GM12878 (cell line): ENCODE results near the gene C1QC. TPM values are rescaled to one million over a fixed set of nuclear protein-coding genes. Genes with fewer than 3 reads are reported as not detected.

Experiments
- ATAC-seq: fragments of 200-7000 bp; cut with Tn5 transposase; 3 replicates; pipeline ENCODE4 v1.9.1; 2020; ENCODE audit warnings: mild to moderate bottlenecking, moderate library complexity
- BruUV-seq: library from RNA; stranded (reverse); fragments of 400-500 nt; replicated peaks from 2 replicates; lab custom pipeline; 2021; lab: Mats Ljungman, UMichigan
- CTCF ChIA-PET: fragments of 300-600 bp; sonication (Branson Sonifier 250); formaldehyde crosslinking; extraction: SDS; loops from one replicate; lab custom pipeline; 2021; ENCODE audit warnings: inconsistent platforms; lab: Yijun Ruan, JAX
- POLR2A ChIA-PET: fragments of 350-600 bp; formaldehyde crosslinking; extraction: SDS; loops from one replicate; lab custom pipeline; 2021; ENCODE audit warnings: inconsistent platforms; lab: Charles Lee
- RAD21 ChIA-PET: fragments of 300-600 bp; sonication (Branson Sonifier 250); formaldehyde crosslinking; loops from one replicate; lab custom pipeline; 2023; ENCODE audit warnings: antibody characterized with exemption; ENCODE audit not compliant: unreplicated experiment; lab: Charles Lee
- SMC1A ChIA-PET: fragments of 300-600 bp; sonication (Branson Sonifier 250); formaldehyde crosslinking; loops from one replicate; lab custom pipeline; 2023; ENCODE audit not compliant: unreplicated experiment, uncharacterized antibody; lab: Charles Lee
- DNase-seq: peaks from one replicate; pipeline ENCODE4 v3.0.0-alpha.2; 2011; ENCODE audit warnings: low read depth, low spot score
- FAIRE-seq: peaks from 3 replicates; lab custom pipeline; 2011; peaks lifted over from hg19 to GRCh38; lab: Jason Lieb, UNC
- H2AFZ ChIP-seq: 2 replicates; pipeline ENCODE4 v1.6.0; 2011; ENCODE audit warnings: low read depth, low read length, control low read depth; ENCODE audit not compliant: control insufficient read depth
- H3K27ac ChIP-seq: 2 replicates; pipeline ENCODE4 v1.5.1; 2011; ENCODE audit warnings: control low read depth; ENCODE audit not compliant: control insufficient read depth, insufficient read depth
- H3K27me3 ChIP-seq, 2 experiments: replicated peaks in 1 of 2; 2 replicates each; pipeline versions ENCODE4 v1.6.0 to v1.6.1; 2011; ENCODE audit warnings: low read length in 1 of 2; ENCODE audit not compliant: control insufficient read depth in 2 of 2, insufficient read depth in 2 of 2
- H3K36me3 ChIP-seq, 2 experiments: 2 replicates each; pipeline ENCODE4 v1.5.1; 2011; ENCODE audit warnings: low read length in 1 of 2; ENCODE audit not compliant: control insufficient read depth in 2 of 2, insufficient read depth in 2 of 2
- H3K4me1 ChIP-seq: 2 replicates; pipeline ENCODE4 v1.6.1; 2011; ENCODE audit warnings: mild to moderate bottlenecking, low read length, moderate library complexity, mixed read lengths; ENCODE audit not compliant: control insufficient read depth, insufficient read depth
- H3K4me2 ChIP-seq: 2 replicates; pipeline ENCODE4 v1.6.0; 2011; ENCODE audit warnings: control low read depth; ENCODE audit not compliant: control insufficient read depth, insufficient read depth
- H3K4me3 ChIP-seq: fragments of 200-600 bp; sonication (generic); 2 replicates; pipeline ENCODE4 v1.5.1; 2016
- H3K79me2 ChIP-seq: 2 replicates; pipeline ENCODE4 v1.6.0; 2011; ENCODE audit warnings: low read length; ENCODE audit not compliant: control insufficient read depth, insufficient read depth
- H3K9ac ChIP-seq: 2 replicates; pipeline ENCODE4 v1.8.0; 2011; ENCODE audit warnings: low read length, control low read depth, mixed read lengths; ENCODE audit not compliant: control insufficient read depth, insufficient read depth
- H3K9me3 ChIP-seq: replicated peaks from 3 replicates; pipeline ENCODE4 v1.5.1; 2011; ENCODE audit warnings: mild to moderate bottlenecking, low read length; ENCODE audit not compliant: control insufficient read depth, insufficient read depth
- H4K20me1 ChIP-seq: 2 replicates; pipeline ENCODE4 v1.6.0; 2011; ENCODE audit not compliant: control insufficient read depth, insufficient read depth
- BMI1 ChIP-seq: fragments of 450-650 bp; IDR thresholded peaks from 2 replicates; pipeline ENCODE4 v1.6.1; 2016; ENCODE audit warnings: mild to moderate bottlenecking, moderate library complexity, borderline replicate concordance
- E2F8 ChIP-seq: fragments of 450-650 bp; IDR thresholded peaks from 2 replicates; pipeline ENCODE4 v1.6.1; 2018; ENCODE audit warnings: mild to moderate bottlenecking, low read depth, moderate library complexity; ENCODE audit not compliant: partially characterized antibody
- ETV6 ChIP-seq, 2 experiments: fragments of 450-650 bp in 1 of 2; IDR thresholded peaks in 1 of 2; conservative IDR thresholded peaks in 1 of 2; 2 replicates each; pipeline ENCODE4 v1.6.1; 2014; ENCODE audit warnings: antibody characterized with exemption in 1 of 2, borderline replicate concordance in 1 of 2, low read depth in 1 of 2, mild to moderate bottlenecking in 1 of 2, moderate library complexity in 1 of 2
- GABPA ChIP-seq: IDR thresholded peaks from 2 replicates; pipeline ENCODE4 v1.6.1; 2014; ENCODE audit warnings: antibody characterized with exemption, low read depth, mild to moderate bottlenecking, inconsistent platforms
- HDAC2 ChIP-seq: fragments of 200-600 bp; sonication (generic); IDR thresholded peaks from 2 replicates; pipeline ENCODE4 v1.6.1; 2017
- KLF5 ChIP-seq: fragments of 450-650 bp; IDR thresholded peaks from 2 replicates; pipeline ENCODE4 v1.6.1; 2014; ENCODE audit warnings: mild to moderate bottlenecking; ENCODE audit not compliant: partially characterized antibody
- POLR2A ChIP-seq: IDR thresholded peaks from 2 replicates; pipeline ENCODE4 v1.6.1; 2011; ENCODE audit warnings: low read depth, mild to moderate bottlenecking, low read length
- POLR2AphosphoS2 ChIP-seq: IDR thresholded peaks from 2 replicates; pipeline ENCODE4 v1.6.1; 2011; ENCODE audit warnings: low read depth, mild to moderate bottlenecking, low read length, improper control_type of control experiment, moderate library complexity
- SIN3A ChIP-seq: IDR thresholded peaks from 2 replicates; pipeline ENCODE4 v1.6.1; 2012; ENCODE audit warnings: low read depth, low read length, improper control_type of control experiment
- SP1 ChIP-seq: IDR thresholded peaks from one replicate; pipeline ENCODE4 v1.6.1; 2011; ENCODE audit warnings: low read depth, low read length
- ZNF274 ChIP-seq: IDR thresholded peaks from one replicate; pipeline ENCODE4 v1.8.0; 2011; ENCODE audit not compliant: insufficient read length, insufficient read depth
- ZNF384 ChIP-seq: IDR thresholded peaks from 2 replicates; pipeline ENCODE4 v1.6.1; 2012; ENCODE audit warnings: low read depth, mild to moderate bottlenecking, low read length, improper control_type of control experiment, borderline replicate concordance
- ZNF622 ChIP-seq: fragments of 450-650 bp; IDR thresholded peaks from 2 replicates; pipeline ENCODE4 v1.6.1; 2017; ENCODE audit warnings: mild to moderate bottlenecking, inconsistent platforms
- whole genome bisulfite sequencing: methylation state at CpG from one replicate; pipeline ENCODE4 v1.1.6; 2016; ENCODE audit warnings: low lambda C conversion rate; ENCODE audit not compliant: insufficient replicate concordance, insufficient coverage; ENCODE audit errors: missing lambda C conversion rate; 5-methylcytosine and 5-hydroxymethylcytosine counted together
- in situ Hi-C: fragments of 300-500 bp; cut with MboI; formaldehyde crosslinking; loops from 9 replicates; pipeline ENCODE4 v1.14.3; 2018; ENCODE audit warnings: mixed read lengths
- intact Hi-C: fragments of 100-400 bp; cut with micrococcal nuclease; formaldehyde crosslinking; loops from one replicate; pipeline ENCODE4 v1.14.2; 2022; ENCODE audit not compliant: unreplicated experiment
- polyA plus RNA-seq, 11 experiments: library from polyadenylated mRNA; depleted of rRNA in 4 of 11; unstranded in 6 of 11; stranded (reverse) in 5 of 11; fragments of >200 nt; fragmentation: Nextera tagmentation in 4 of 11; fragmentation: Illumina TruSeq in 1 of 11; extraction: Ambion mirVana in 4 of 11; extraction: Trizol in 1 of 11; gene quantifications; 1 replicate in 1 of 11; 2 replicates in 10 of 11; pipeline versions ENCODE4 v1.2.1 to v1.2.3, GENCODE V29; 2011 to 2016; ENCODE audit warnings: inconsistent platforms in 2 of 11, missing spikeins in 2 of 11, low read depth in 1 of 11
- total RNA-seq, 4 experiments: library from RNA; depleted of rRNA in 3 of 4; stranded (reverse); fragments of >200 nt in 3 of 4; fragmentation: Illumina TruSeq in 1 of 4; extraction: Trizol in 1 of 4; gene quantifications; 2 replicates each; pipeline versions ENCODE4 v1.2.1 to v1.2.3, GENCODE V29; 2013 to 2021
- TF ChIP-seq, protein P1 (sequence below): fragments of 450-650 bp; IDR thresholded peaks from 2 replicates; pipeline ENCODE4 v1.6.1; 2016; ENCODE audit warnings: mild to moderate bottlenecking, moderate library complexity, borderline replicate concordance
- TF ChIP-seq, protein P2 (sequence below): IDR thresholded peaks from 2 replicates; pipeline ENCODE4 v1.6.1; 2012; ENCODE audit warnings: low read depth, low read length, improper control_type of control experiment

C1QC gene
- total and polyA plus RNA-seq, 10 of the 15 experiments (the other 5 are each of a cell fraction or from before 2014, with no cell fraction given), result 0.74 TPM; not detected in 9

- TF ChIP-seq, protein P1, sequence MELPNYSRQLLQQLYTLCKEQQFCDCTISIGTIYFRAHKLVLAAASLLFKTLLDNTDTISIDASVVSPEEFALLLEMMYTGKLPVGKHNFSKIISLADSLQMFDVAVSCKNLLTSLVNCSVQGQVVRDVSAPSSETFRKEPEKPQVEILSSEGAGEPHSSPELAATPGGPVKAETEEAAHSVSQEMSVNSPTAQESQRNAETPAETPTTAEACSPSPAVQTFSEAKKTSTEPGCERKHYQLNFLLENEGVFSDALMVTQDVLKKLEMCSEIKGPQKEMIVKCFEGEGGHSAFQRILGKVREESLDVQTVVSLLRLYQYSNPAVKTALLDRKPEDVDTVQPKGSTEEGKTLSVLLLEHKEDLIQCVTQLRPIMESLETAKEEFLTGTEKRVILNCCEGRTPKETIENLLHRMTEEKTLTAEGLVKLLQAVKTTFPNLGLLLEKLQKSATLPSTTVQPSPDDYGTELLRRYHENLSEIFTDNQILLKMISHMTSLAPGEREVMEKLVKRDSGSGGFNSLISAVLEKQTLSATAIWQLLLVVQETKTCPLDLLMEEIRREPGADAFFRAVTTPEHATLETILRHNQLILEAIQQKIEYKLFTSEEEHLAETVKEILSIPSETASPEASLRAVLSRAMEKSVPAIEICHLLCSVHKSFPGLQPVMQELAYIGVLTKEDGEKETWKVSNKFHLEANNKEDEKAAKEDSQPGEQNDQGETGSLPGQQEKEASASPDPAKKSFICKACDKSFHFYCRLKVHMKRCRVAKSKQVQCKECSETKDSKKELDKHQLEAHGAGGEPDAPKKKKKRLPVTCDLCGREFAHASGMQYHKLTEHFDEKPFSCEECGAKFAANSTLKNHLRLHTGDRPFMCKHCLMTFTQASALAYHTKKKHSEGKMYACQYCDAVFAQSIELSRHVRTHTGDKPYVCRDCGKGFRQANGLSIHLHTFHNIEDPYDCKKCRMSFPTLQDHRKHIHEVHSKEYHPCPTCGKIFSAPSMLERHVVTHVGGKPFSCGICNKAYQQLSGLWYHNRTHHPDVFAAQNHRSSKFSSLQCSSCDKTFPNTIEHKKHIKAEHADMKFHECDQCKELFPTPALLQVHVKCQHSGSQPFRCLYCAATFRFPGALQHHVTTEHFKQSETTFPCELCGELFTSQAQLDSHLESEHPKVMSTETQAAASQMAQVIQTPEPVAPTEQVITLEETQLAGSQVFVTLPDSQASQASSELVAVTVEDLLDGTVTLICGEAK, result no peak
- no peak for TF ChIP-seq ZNF274
Observed at GRCh38 chr1:22627331-22627730, 16.1 kb upstream of the C1QC start (continued).

DNA sequence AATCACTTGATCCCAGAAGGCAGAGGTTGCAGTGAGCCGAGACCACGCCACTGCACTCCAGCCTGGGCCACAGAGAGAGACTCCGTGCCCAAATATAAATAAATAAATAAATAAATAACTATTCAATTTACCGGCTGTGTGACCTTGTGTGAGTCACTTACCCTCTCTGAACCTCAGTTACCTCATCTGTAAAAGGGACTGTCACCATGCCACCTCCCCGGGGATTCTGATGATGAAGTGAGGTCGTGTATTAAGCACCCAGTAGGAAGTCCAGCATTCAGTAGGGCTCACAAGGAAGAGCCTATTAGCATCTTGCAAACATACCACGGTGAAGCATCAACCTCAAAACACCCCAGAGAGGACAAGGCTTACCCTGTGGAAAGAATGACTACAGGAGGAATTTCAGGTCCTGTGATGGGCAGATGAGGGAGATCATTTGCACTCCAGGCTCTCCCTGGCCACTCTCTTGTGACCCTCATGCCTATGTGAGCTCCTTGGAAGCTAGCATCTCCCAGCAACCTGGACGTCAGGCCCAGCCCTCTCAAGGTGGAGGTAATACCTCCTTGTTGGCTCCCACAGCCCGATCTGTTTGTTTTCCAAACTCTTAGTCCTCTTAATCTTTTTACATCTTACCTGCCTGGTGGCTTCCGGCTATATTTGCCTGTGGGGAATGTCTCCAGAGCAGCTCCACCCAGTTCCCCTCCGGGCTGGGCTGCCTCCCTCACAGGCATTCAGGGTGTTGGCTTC is 14.6 kb upstream of the C1QC start:
- in situ Hi-C loops, result no loop called here
- 13% methylated on average over 11 of the region's 11 CpGs for WGBS
- ChIA-PET RAD21 (no interaction called here), CTCF (no interaction called here), POLR2A (no interaction called here), SMC1A (no interaction called here)
- intact Hi-C loops, result no loop called here
- H3K27me3 ChIP-seq, result peaks cover 0 to 2% of the 10 kb centered on the region in 2 experiments; a peak in 2 of 4 replicates
- no peak for DNase-seq
- no peak for FAIRE-seq
- BruUV-seq, result no TSS peak
- H2AFZ ChIP-seq, result no peak overlapping the region
- no peak for ATAC-seq
- no peaks in the 10 kb centered on the region for H3K36me3 ChIP-seq
- no peaks in the 10 kb centered on the region for H3K9me3 ChIP-seq
- no peaks in the 10 kb centered on the region for H3K79me2 ChIP-seq
- H3K4me2 ChIP-seq, result no peak overlapping the region
- no peaks in the 10 kb centered on the region for H4K20me1 ChIP-seq
- no peak overlapping the region for H3K4me3 ChIP-seq
- no peaks in the 10 kb centered on the region for H3K4me1 ChIP-seq
- no peak overlapping the region for H3K27ac ChIP-seq
- H3K9ac ChIP-seq, result no peak overlapping the region
- TF ChIP-seq SIN3A (no peak), E2F8 (no peak), KLF5 (no peak), ZNF622 (no peak), POLR2AphosphoS2 (no peak), ZNF384 (no peak), HDAC2 (no peak), POLR2A (no peak), BMI1 (no peak), ETV6 (conservative IDR thresholded peaks at IDR 0.05 in 1 of 2, IDR thresholded peaks at IDR 0.05 in 1 of 2; ENCODE audit: borderline replicate concordance in 1 of 2, low read depth in 1 of 2) (no peak), GABPA (no peak), SP1 (no peak)
- TF ChIP-seq, protein P2, sequence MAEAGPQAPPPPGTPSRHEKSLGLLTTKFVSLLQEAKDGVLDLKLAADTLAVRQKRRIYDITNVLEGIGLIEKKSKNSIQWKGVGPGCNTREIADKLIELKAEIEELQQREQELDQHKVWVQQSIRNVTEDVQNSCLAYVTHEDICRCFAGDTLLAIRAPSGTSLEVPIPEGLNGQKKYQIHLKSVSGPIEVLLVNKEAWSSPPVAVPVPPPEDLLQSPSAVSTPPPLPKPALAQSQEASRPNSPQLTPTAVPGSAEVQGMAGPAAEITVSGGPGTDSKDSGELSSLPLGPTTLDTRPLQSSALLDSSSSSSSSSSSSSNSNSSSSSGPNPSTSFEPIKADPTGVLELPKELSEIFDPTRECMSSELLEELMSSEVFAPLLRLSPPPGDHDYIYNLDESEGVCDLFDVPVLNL, result no peak
